Measurements from ENCODE around the gene SLC12A2. TPM values are rescaled to one million over a fixed set of nuclear protein-coding genes. Genes with fewer than 3 reads are reported as not detected.

Gene SLC12A2
- polyA plus RNA-seq, 1 experiment, result 4.8 TPM

DNA sequence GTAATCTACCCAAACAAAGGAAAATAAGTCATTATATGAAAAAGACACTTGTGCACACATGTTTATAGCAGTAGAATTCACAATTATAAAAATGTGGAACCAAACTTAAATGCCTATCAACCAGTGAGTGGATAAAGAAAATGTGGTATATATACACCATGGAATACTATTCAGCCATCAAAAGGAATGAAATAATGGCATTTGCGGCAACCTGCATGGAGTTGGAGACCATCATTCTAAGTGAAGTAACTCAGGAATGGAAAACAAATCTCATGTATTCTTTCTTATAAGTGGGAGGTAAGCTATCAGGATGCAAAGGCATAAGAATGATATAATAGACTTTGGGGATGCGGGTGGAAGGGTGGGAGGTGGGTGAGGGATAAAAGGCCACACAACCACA is 34.6 kb downstream of the SLC12A2 start:
- TF ChIP-seq, protein P1, sequence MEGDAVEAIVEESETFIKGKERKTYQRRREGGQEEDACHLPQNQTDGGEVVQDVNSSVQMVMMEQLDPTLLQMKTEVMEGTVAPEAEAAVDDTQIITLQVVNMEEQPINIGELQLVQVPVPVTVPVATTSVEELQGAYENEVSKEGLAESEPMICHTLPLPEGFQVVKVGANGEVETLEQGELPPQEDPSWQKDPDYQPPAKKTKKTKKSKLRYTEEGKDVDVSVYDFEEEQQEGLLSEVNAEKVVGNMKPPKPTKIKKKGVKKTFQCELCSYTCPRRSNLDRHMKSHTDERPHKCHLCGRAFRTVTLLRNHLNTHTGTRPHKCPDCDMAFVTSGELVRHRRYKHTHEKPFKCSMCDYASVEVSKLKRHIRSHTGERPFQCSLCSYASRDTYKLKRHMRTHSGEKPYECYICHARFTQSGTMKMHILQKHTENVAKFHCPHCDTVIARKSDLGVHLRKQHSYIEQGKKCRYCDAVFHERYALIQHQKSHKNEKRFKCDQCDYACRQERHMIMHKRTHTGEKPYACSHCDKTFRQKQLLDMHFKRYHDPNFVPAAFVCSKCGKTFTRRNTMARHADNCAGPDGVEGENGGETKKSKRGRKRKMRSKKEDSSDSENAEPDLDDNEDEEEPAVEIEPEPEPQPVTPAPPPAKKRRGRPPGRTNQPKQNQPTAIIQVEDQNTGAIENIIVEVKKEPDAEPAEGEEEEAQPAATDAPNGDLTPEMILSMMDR (IDR thresholded peaks at IDR 0.05; ENCODE audit: insufficient read depth, low read depth, low read length), result no peak
- Histone ChIP-seq H3K36me3 (ENCODE audit: control insufficient read depth, insufficient read depth, low read length) (peaks cover 2% of the 10 kb centered on the region), H3K27me3 (ENCODE audit: control insufficient read depth, insufficient read depth, low read length) (no peaks in the 10 kb centered on the region), H3K4me3 (ENCODE audit: low read depth, low read length) (no peak overlapping the region)
- ChIA-PET POLR2A (no interaction called here), CTCF (no interaction called here)
- DNase-seq (ENCODE audit: low read depth), result no peak

DNA sequence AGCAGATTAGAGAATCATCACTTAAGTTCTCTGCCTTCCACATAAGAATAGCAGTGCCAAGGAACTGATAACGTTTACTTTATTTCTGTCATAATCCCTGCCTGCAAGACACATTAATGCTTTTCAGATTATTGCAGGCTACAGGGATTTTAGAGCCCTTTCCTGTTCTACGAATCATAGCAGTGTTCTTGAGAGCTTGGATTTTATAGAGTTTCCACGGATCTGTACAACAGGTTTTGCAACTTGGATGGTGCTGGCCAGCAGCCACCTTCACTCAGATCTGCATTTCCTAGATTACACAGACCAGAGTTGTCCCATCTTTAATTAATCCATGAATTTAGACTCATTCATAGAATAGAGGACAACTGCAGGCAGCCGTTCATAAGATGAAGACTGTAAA is 38.1 kb downstream of the SLC12A2 start:
- no peak for DNase-seq (ENCODE audit: low read depth)
- CTCF ChIA-PET, result interaction anchor here (0.6 kb wide), 1 partner anchor 27 kb away, joined by 3 read pairs; no protein-coding TSS in a partner anchor
- Histone ChIP-seq H3K27me3 (ENCODE audit: control insufficient read depth, insufficient read depth, low read length) (no peaks in the 10 kb centered on the region), H3K4me3 (ENCODE audit: low read depth, low read length) (no peak overlapping the region), H3K36me3 (ENCODE audit: control insufficient read depth, insufficient read depth, low read length) (no peaks in the 10 kb centered on the region)
- TF ChIP-seq, protein P1 (IDR thresholded peaks at IDR 0.05; ENCODE audit: insufficient read depth, low read depth, low read length), result no peak
- POLR2A ChIA-PET, result no interaction called here

DNA sequence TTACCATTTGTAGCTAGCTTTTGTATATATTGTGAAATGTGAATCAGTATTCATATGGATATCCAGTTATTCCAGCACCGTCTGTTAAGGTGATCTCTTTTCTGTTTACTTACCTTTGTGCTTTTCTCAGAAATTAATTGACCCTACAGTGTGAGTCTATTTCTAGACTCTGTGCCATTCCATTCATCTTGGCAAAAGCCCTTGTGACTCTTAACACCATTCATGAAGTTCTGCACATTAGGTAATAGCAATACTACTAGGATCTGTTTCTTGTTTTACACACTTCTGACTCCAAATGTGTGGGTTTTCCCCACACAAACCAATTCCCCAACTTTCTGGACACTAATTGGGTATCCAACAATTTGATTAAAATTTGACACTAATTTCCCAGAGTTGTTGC is 40.4 kb downstream of the SLC12A2 start:
- ChIA-PET CTCF (no interaction called here), POLR2A (no interaction called here)
- no peaks in the 10 kb centered on the region for H3K36me3 ChIP-seq (ENCODE audit: control insufficient read depth, insufficient read depth, low read length)
- no peak overlapping the region for H3K4me3 ChIP-seq (ENCODE audit: low read depth, low read length)
- no peak for DNase-seq (ENCODE audit: low read depth)
- H3K27me3 ChIP-seq (ENCODE audit: control insufficient read depth, insufficient read depth, low read length), result no peaks in the 10 kb centered on the region
- TF ChIP-seq, protein P1 (IDR thresholded peaks at IDR 0.05; ENCODE audit: insufficient read depth, low read depth, low read length), result no peak

DNA sequence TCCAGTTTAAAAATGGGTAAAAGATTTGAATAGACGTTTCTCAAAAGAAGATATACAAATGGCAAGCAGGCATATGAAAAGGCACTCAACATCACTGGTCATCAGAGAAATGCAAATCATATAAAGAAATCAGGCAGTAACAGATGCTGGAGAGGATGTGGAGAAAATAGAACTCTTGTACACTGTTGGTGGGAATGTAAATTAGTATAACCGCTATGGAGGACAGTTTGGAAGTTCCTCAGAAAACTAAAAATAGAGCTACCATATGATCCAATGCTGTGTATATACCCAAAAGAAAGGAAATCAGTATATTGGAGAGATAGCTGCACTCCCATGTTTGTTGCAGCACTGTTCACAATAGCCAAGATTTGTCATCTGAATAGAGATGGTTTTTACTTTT is 42.7 kb downstream of the SLC12A2 start:
- no peaks in the 10 kb centered on the region for H3K36me3 ChIP-seq (ENCODE audit: control insufficient read depth, insufficient read depth, low read length)
- POLR2A ChIA-PET, result no interaction called here
- CTCF ChIA-PET, result interaction anchor here (0.9 kb wide), 1 partner anchor 9 kb away, joined by 3 read pairs; no protein-coding TSS in a partner anchor
- TF ChIP-seq, protein P1 (IDR thresholded peaks at IDR 0.05; ENCODE audit: insufficient read depth, low read depth, low read length), result no peak
- DNase-seq (ENCODE audit: low read depth), result no peak
- H3K27me3 ChIP-seq (ENCODE audit: control insufficient read depth, insufficient read depth, low read length), result no peaks in the 10 kb centered on the region
- no peak overlapping the region for H3K4me3 ChIP-seq (ENCODE audit: low read depth, low read length)

DNA sequence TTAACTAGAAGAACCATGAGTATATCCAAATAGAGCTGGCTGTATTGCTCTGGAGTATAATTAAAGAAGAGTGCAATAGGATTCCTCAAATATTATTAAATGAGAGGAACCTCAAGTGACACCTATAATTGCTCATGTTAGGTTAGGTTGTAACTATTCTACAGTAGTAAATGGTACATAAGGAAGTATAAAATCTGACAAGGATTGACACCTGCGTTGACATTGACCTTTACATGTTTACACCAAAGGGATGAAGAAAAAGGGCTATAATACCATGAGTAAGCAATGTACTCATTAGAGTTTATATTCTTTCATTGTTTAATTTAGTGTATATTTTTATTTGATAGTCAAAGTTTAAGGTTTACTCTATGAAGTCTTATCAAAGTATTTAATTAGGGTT is 48.9 kb downstream of the SLC12A2 start:
- H3K27me3 ChIP-seq (ENCODE audit: control insufficient read depth, insufficient read depth, low read length), result no peaks in the 10 kb centered on the region
- no peaks in the 10 kb centered on the region; the same call in 1 of the 2 replicates for H3K36me3 ChIP-seq (ENCODE audit: control insufficient read depth, insufficient read depth, low read length)
- ChIA-PET CTCF (no interaction called here), POLR2A (no interaction called here)
- TF ChIP-seq, protein P1 (IDR thresholded peaks at IDR 0.05; ENCODE audit: insufficient read depth, low read depth, low read length), result no peak
- H3K4me3 ChIP-seq (ENCODE audit: low read depth, low read length), result no peak overlapping the region
- DNase-seq (ENCODE audit: low read depth), result no peak

All from BJ (cell line).